Neural progenitor cell (in vitro differentiated cells): ENCODE results near the gene MTMR10. TPM values are rescaled to one million over a fixed set of nuclear protein-coding genes. Genes with fewer than 3 reads are reported as not detected.

Source experiments
- DNase-seq: peaks from one replicate; pipeline ENCODE4 v3.0.0-alpha.2; 2016; ENCODE audit warnings: low spot score
- H2AFZ ChIP-seq: fragments of 200-600 bp; sonication (generic); replicated peaks from 2 replicates; pipeline ENCODE4 v1.6.1; 2016; ENCODE audit warnings: antibody characterized with exemption
- H3F3A ChIP-seq: fragments of 200-600 bp; sonication (generic); 2 replicates; pipeline ENCODE4 v1.6.1; 2016; ENCODE audit warnings: antibody characterized with exemption, low read depth
- H3K27ac ChIP-seq: fragments of 200-600 bp; sonication (generic); 2 replicates; pipeline ENCODE4 v1.5.1; 2016; ENCODE audit warnings: mild to moderate bottlenecking
- H3K27me3 ChIP-seq: fragments of 200-600 bp; sonication (generic); 2 replicates; pipeline ENCODE4 v1.6.1; 2016; ENCODE audit warnings: mild to moderate bottlenecking, moderate library complexity
- H3K36me3 ChIP-seq: fragments of 200-600 bp; sonication (generic); 2 replicates; pipeline ENCODE4 v1.5.1; 2016
- H3K4me1 ChIP-seq: fragments of 200-600 bp; sonication (generic); 2 replicates; pipeline ENCODE4 v1.6.1; 2016; ENCODE audit warnings: mixed run types
- H3K4me2 ChIP-seq: fragments of 200-600 bp; sonication (generic); 2 replicates; pipeline ENCODE4 v1.6.1; 2016
- H3K4me3 ChIP-seq: fragments of 200-600 bp; sonication (generic); 2 replicates; pipeline ENCODE4 v1.5.1; 2016
- H3K79me2 ChIP-seq: fragments of 200-600 bp; sonication (generic); 2 replicates; pipeline ENCODE4 v1.6.1; 2016; ENCODE audit warnings: low read depth
- H3K9ac ChIP-seq: fragments of 200-600 bp; sonication (generic); 2 replicates; pipeline ENCODE4 v1.6.1; 2016
- H3K9me3 ChIP-seq: fragments of 200-600 bp; sonication (generic); 2 replicates; pipeline ENCODE4 v1.5.1; 2016; ENCODE audit warnings: low read depth
- H4K20me1 ChIP-seq: fragments of 200-600 bp; sonication (generic); 2 replicates; pipeline ENCODE4 v1.6.1; 2016; ENCODE audit warnings: low read depth
- H3K27ac Mint-ChIP-seq: 3 replicates; pipeline ENCODE4 v1.8.0; 2021; ENCODE audit warnings: mixed read lengths
- H3K27me3 Mint-ChIP-seq: 2 replicates; pipeline ENCODE4 v1.8.0; 2022; ENCODE audit warnings: low read depth, mild to moderate bottlenecking, inconsistent platforms, moderate library complexity, mixed read lengths; ENCODE audit not compliant: insufficient read depth
- H3K36me3 Mint-ChIP-seq: 3 replicates; pipeline ENCODE4 v1.8.0; 2021; ENCODE audit warnings: mixed read lengths
- H3K4me1 Mint-ChIP-seq: 3 replicates; pipeline ENCODE4 v1.8.0; 2021; ENCODE audit warnings: mixed read lengths
- H3K4me3 Mint-ChIP-seq: 3 replicates; pipeline ENCODE4 v1.8.0; 2021; ENCODE audit warnings: mild to moderate bottlenecking, moderate library complexity, mixed read lengths
- H3K9me3 Mint-ChIP-seq: 3 replicates; pipeline ENCODE4 v1.8.0; 2020; ENCODE audit warnings: mixed read lengths
- CTCF ChIP-seq: fragments of 200-600 bp; sonication (generic); IDR thresholded peaks from 2 replicates; pipeline ENCODE4 v1.5.1; 2017; ENCODE audit warnings: antibody characterized with exemption, mild to moderate bottlenecking
- EZH2 ChIP-seq: fragments of 200-600 bp; sonication (generic); IDR thresholded peaks from 2 replicates; pipeline ENCODE4 v1.6.1; 2017; ENCODE audit warnings: antibody characterized with exemption, mild to moderate bottlenecking, moderate library complexity
- EZH2phosphoT487 ChIP-seq: fragments of 200-600 bp; sonication (generic); IDR thresholded peaks from 2 replicates; pipeline ENCODE4 v1.6.1; 2017; ENCODE audit warnings: antibody characterized with exemption
- total RNA-seq: library from RNA; depleted of rRNA; stranded (reverse); fragments of >200 nt; gene quantifications from 2 replicates; pipeline ENCODE4 v1.2.3, GENCODE V29; 2015; ENCODE audit warnings: low replicate concordance

MTMR10 gene
- total RNA-seq, 1 donor from 2014 or later: 18.7 TPM

DNA sequence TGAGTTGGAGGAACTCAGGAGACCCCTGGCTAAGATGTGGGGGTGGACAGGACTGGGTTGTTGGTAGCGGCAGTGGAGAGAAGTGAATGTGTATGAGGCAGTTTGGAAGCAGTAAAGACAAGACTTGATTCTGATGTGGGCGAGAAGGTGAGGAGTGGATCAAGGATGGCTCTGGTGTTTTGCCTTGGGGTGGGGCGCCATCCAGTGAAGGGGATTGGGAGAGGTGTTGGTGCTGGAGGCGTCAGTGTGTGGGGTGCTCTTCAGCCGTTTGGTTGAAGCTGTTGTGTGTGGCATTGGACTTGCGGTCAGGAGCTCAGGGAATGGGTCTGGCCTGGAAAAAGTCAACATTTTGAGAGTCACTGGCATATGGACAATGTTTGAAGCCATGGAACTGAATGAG lies 74.4 kb downstream of the MTMR10 start:
- H3K27me3 ChIP-seq: no peaks in the 10 kb centered on the region
- H3F3A ChIP-seq: peaks cover 10% of the 10 kb centered on the region
- Mint-ChIP-seq H3K27me3 (no peaks in the 10 kb centered on the region), H3K4me1 (peaks cover 7% of the 10 kb centered on the region), H3K36me3 (peaks cover 32% of the 10 kb centered on the region), H3K4me3 (no peak overlapping the region), H3K27ac (peak overlapping the region; percentile 7), H3K9me3 (no peaks in the 10 kb centered on the region)
- DNase-seq: no peak
- no peak overlapping the region for H3K27ac ChIP-seq
- H4K20me1 ChIP-seq: peaks cover 5% of the 10 kb centered on the region
- peaks cover 3% of the 10 kb centered on the region for H3K79me2 ChIP-seq
- H3K4me1 ChIP-seq: peaks cover 9% of the 10 kb centered on the region
- peaks cover 11% of the 10 kb centered on the region for H3K36me3 ChIP-seq
- no peak overlapping the region for H3K4me3 ChIP-seq
- no peaks in the 10 kb centered on the region for H3K9me3 ChIP-seq
- H3K9ac ChIP-seq: no peak overlapping the region
- TF ChIP-seq CTCF (no peak), EZH2 (no peak), EZH2phosphoT487 (no peak)
- H2AFZ ChIP-seq: no peak overlapping the region
- no peak overlapping the region for H3K4me2 ChIP-seq

DNA sequence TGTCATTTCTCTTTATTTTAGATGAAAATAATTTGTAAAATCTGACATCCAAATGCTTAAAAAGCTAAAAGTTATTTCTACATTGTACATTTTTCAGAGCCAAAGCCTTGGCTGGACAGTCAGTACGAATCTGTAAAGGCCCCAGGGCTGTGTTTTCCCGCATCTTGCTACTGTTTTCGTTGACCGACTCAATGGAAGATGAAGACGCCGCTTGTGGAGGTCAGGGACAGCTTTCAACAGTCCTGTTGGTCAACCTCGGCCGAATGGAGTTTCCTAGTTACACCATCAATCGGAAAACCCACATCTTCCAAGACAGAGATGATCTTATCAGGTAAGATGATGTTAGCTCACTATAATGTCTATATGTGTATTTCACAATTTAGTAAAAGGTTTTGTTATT lies 77.7 kb downstream of the MTMR10 start:
- Mint-ChIP-seq H3K4me1 (no peaks in the 10 kb centered on the region), H3K9me3 (no peaks in the 10 kb centered on the region), H3K36me3 (peaks cover 29% of the 10 kb centered on the region), H3K27ac (no peak overlapping the region), H3K4me3 (no peak overlapping the region), H3K27me3 (no peaks in the 10 kb centered on the region)
- Histone ChIP-seq H3K4me2 (no peak overlapping the region), H3K9ac (no peak overlapping the region), H2AFZ (no peak overlapping the region), H3K9me3 (no peaks in the 10 kb centered on the region), H3F3A (no peaks in the 10 kb centered on the region), H3K4me3 (no peak overlapping the region), H3K27me3 (no peaks in the 10 kb centered on the region), H3K27ac (no peak overlapping the region), H3K79me2 (peaks cover 3% of the 10 kb centered on the region), H3K4me1 (no peaks in the 10 kb centered on the region), H4K20me1 (no peaks in the 10 kb centered on the region), H3K36me3 (peaks cover 21% of the 10 kb centered on the region)
- TF ChIP-seq EZH2 (no peak), CTCF (no peak), EZH2phosphoT487 (no peak)
- DNase-seq: no peak

DNA sequence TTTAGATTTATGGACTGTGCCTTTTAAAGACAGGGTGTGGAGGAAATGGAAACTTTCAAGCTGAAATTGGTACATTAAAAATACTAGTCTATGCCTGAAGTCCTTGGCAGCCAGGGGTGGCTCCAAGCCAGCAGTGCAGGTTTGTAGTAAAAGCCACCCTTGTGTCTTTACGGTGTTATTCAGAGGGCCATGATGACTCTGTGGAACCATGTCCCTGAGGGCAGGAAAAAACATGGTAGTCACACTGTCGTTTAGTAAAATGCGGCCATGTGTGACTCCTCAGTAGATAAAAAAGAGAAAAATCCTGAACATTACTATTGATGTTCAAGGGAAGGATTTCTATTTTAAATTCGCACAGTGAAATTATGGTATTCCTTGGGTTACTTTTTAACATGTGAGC lies 85.1 kb downstream of the MTMR10 start:
- no peaks in the 10 kb centered on the region for H3K27me3 ChIP-seq

More for the DNA sequence above, 85.1 kb downstream of the MTMR10 start:
- Mint-ChIP-seq H3K4me3 (no peak overlapping the region), H3K27me3 (no peaks in the 10 kb centered on the region), H3K36me3 (peaks cover 16% of the 10 kb centered on the region), H3K4me1 (peaks cover 8% of the 10 kb centered on the region), H3K9me3 (no peaks in the 10 kb centered on the region), H3K27ac (no peak overlapping the region)
- H3K79me2 ChIP-seq: no peaks in the 10 kb centered on the region
- H3K4me1 ChIP-seq: peaks cover 7% of the 10 kb centered on the region
- DNase-seq: no peak
- H4K20me1 ChIP-seq: no peaks in the 10 kb centered on the region
- TF ChIP-seq EZH2phosphoT487: no peak
- TF ChIP-seq CTCF: no peak
- TF ChIP-seq EZH2: no peak
- no peak overlapping the region for H3K9ac ChIP-seq
- H3K27ac ChIP-seq: no peak overlapping the region
- H3F3A ChIP-seq: peaks cover 18% of the 10 kb centered on the region
- H2AFZ ChIP-seq: no peak overlapping the region
- H3K4me2 ChIP-seq: no peak overlapping the region
- H3K36me3 ChIP-seq: peaks cover 12% of the 10 kb centered on the region
- no peak overlapping the region for H3K4me3 ChIP-seq
- H3K9me3 ChIP-seq: no peaks in the 10 kb centered on the region
